CD4-positive, alpha-beta T cell treated with Interleukin-2 at 100 ng/mL for 4 hours (primary cell): ENCODE results near the gene BLTP3A.

Experiments
- DNase-seq: peaks from one replicate; pipeline ENCODE4 v3.0.0-alpha.2; 2020; ENCODE audit warnings: low spot score

The BLTP3A gene

GRCh38 chr6:34829137-34829536 lies 37.3 kb downstream of the BLTP3A start:
- no peak for DNase-seq

- DNase-seq: no peak
Observed at GRCh38 chr6:34832942-34833341, 41.1 kb downstream of the BLTP3A start.

GRCh38 chr6:34834789-34835518 lies 43.1 kb downstream of the BLTP3A start:
- DNase-seq: no peak

GRCh38 chr6:34836008-34836407 lies 44.1 kb downstream of the BLTP3A start:
- no peak for DNase-seq

- DNase-seq: no peak
Observed at GRCh38 chr6:34836451-34836850, 44.6 kb downstream of the BLTP3A start.

GRCh38 chr6:34837528-34837927 lies 45.6 kb downstream of the BLTP3A start:
- no peak for DNase-seq

GRCh38 chr6:34839666-34840352 lies 47.9 kb downstream of the BLTP3A start:
- no peak for DNase-seq
